HepG2 (cell line): ENCODE data around the gene FKBP10. TPM values are rescaled to one million over a fixed set of nuclear protein-coding genes. Genes with fewer than 3 reads are reported as not detected.

Source experiments
- CEBPG ChIP-seq: IDR thresholded peaks from 2 replicates; pipeline ENCODE4 v1.6.1; 2016
- DMTF1 ChIP-seq: sonication (generic); formaldehyde crosslinking; IDR thresholded peaks from 2 replicates; pipeline ENCODE4 v1.4.0; 2020; ENCODE audit warnings: mild to moderate bottlenecking, missing genetic modification reagents
- DRAP1 ChIP-seq: IDR thresholded peaks from 2 replicates; pipeline ENCODE4 v1.6.1; 2016; ENCODE audit warnings: missing genetic modification reagents, missing compliant biosample characterization
- HHEX ChIP-seq: IDR thresholded peaks from 2 replicates; pipeline ENCODE4 v1.6.1; 2016; ENCODE audit warnings: control low read depth
- LRRFIP1 ChIP-seq: sonication (generic); formaldehyde crosslinking; conservative IDR thresholded peaks from 2 replicates; pipeline ENCODE4 v1.4.0; 2020; ENCODE audit warnings: missing genetic modification reagents
- NFYC ChIP-seq: IDR thresholded peaks from 2 replicates; pipeline ENCODE4 v1.6.1; 2016; ENCODE audit warnings: missing genetic modification reagents, missing compliant biosample characterization
- PTBP1 ChIP-seq: fragments of 200-400 bp; formaldehyde crosslinking; IDR thresholded peaks from 2 replicates; pipeline ENCODE4 v1.6.1; 2018; ENCODE audit warnings: low read length, low read depth; ENCODE audit not compliant: poor library complexity, severe bottlenecking
- RBFOX2 ChIP-seq: fragments of 200-400 bp; formaldehyde crosslinking; IDR thresholded peaks from 2 replicates; pipeline ENCODE4 v1.6.1; 2017; ENCODE audit warnings: low read depth, mild to moderate bottlenecking, low read length
- SAP130 ChIP-seq: IDR thresholded peaks from 2 replicates; pipeline ENCODE4 v1.6.1; 2016; ENCODE audit warnings: low read depth
- ZHX2 ChIP-seq, 2 experiments: sonication (generic) in 1 of 2; formaldehyde crosslinking in 1 of 2; IDR thresholded peaks; 2 replicates each; pipeline versions ENCODE4 v1.6.1 to v1.9.0; 2014 to 2022; ENCODE audit warnings: antibody characterized with exemption in 1 of 2, borderline replicate concordance in 1 of 2, inconsistent platforms in 1 of 2, low read depth in 1 of 2, missing genetic modification reagents in 1 of 2
- ZNF451 ChIP-seq: sonication (generic); formaldehyde crosslinking; IDR thresholded peaks from 2 replicates; pipeline ENCODE4 v1.5.0; 2020; ENCODE audit warnings: mild to moderate bottlenecking, missing genetic modification reagents
- ZNF556 ChIP-seq: sonication (generic); formaldehyde crosslinking; IDR thresholded peaks from 2 replicates; pipeline ENCODE4 v1.4.0; 2020; ENCODE audit warnings: mild to moderate bottlenecking, missing genetic modification reagents, borderline replicate concordance
- ZNF609 ChIP-seq: sonication (generic); formaldehyde crosslinking; IDR thresholded peaks from 2 replicates; pipeline ENCODE4 v1.4.0; 2020; ENCODE audit warnings: mild to moderate bottlenecking, missing genetic modification reagents, borderline replicate concordance
- polyA plus RNA-seq, 8 experiments: library from polyadenylated mRNA; depleted of rRNA in 3 of 8; stranded (reverse) in 7 of 8; unstranded in 1 of 8; fragments of >200 nt; fragmentation: Illumina TruSeq in 4 of 8; extraction: Trizol in 4 of 8; gene quantifications; 2 replicates each; pipeline versions ENCODE4 v1.2.1 to v1.2.3, GENCODE V29; 2011 to 2016; ENCODE audit warnings: low read depth in 4 of 8, missing spikeins in 1 of 8, mixed read lengths in 1 of 8; ENCODE audit not compliant: insufficient read depth in 1 of 8
- total RNA-seq, 5 experiments: library from RNA; depleted of rRNA; stranded (reverse); fragments of >200 nt; fragmentation: Illumina TruSeq; extraction: Trizol; gene quantifications; 2 replicates each; pipeline ENCODE4 v1.2.3, GENCODE V29; 2016; ENCODE audit warnings: low read depth in 1 of 5

The FKBP10 gene
- total and polyA plus RNA-seq, 2 of the 13 experiments (the other 11 are each of a cell fraction or from before 2014, with no cell fraction given), result 149 to 573 TPM

GRCh38 chr17:41777157-41777573 is 35.6 kb upstream of the FKBP10 start (continued):
- TF ChIP-seq ZNF451 (no peak; the same call in 1 of the 2 replicates), ZNF609 (CRISPR knock-in tag) (peak; percentile 40), NFYC (CRISPR knock-in tag) (no peak), ZNF556 (CRISPR knock-in tag) (no peak; the same call in 1 of the 2 replicates), RBFOX2 (no peak), DMTF1 (no peak), SAP130 (no peak; the same call in 1 of the 2 replicates), CEBPG (CRISPR knock-in tag) (no peak), LRRFIP1 (CRISPR knock-in tag) (no peak), HHEX (CRISPR knock-in tag) (no peak), DRAP1 (CRISPR knock-in tag) (no peak), ZHX2 (IDR thresholded peaks at IDR 0.05; ENCODE audit: low read depth) (peak; percentile 59; the same call in 1 of the 2 replicates), ZHX2 (CRISPR knock-in tag; IDR thresholded peaks at IDR 0.05; ENCODE audit: borderline replicate concordance) (no peak), PTBP1 (no peak)
